ENCODE data around the gene FAM184A. TPM values are rescaled to one million over a fixed set of nuclear protein-coding genes. Genes with fewer than 3 reads are reported as not detected.

Gene FAM184A
- total RNA-seq, 1 donor from 2014 or later = 2.0 TPM

- no peaks in the 10 kb centered on the region for H4K20me1 ChIP-seq (ENCODE audit: insufficient read depth, low read length)
- H3K9ac ChIP-seq (ENCODE audit: low read length) = no peak overlapping the region
- no peak overlapping the region for H3K27ac ChIP-seq (ENCODE audit: low read depth, low read length)
- H3K79me2 ChIP-seq (ENCODE audit: insufficient read depth, low read length) = no peaks in the 10 kb centered on the region
- H3K9me3 ChIP-seq (ENCODE audit: insufficient read depth, low read depth, low read length) = no peaks in the 10 kb centered on the region
- H3K27ac Mint-ChIP-seq (ENCODE audit: unreplicated experiment) = no peak overlapping the region
- DNase-seq (ENCODE audit: low read depth) (no peak), FAIRE-seq (no peak)
- H3K4me2 ChIP-seq (ENCODE audit: low read length) = no peak overlapping the region
- H3K27me3 ChIP-seq (ENCODE audit: insufficient read depth, low read length) = no peaks in the 10 kb centered on the region
- no peak for TF ChIP-seq EZH2 (IDR thresholded peaks at IDR 0.05; ENCODE audit: insufficient read depth, low read length)
- no peak for TF ChIP-seq CTCF (IDR thresholded peaks at IDR 0.05; ENCODE audit: insufficient read depth, low read depth, low read length)
- no peak overlapping the region for H3K4me3 Mint-ChIP-seq (ENCODE audit: unreplicated experiment)
- peaks cover 12% of the 10 kb centered on the region for H3K9me3 Mint-ChIP-seq (ENCODE audit: unreplicated experiment)
- no peak overlapping the region for H3K4me3 ChIP-seq (ENCODE audit: insufficient read depth, low read depth, low read length)
- no peaks in the 10 kb centered on the region for H3K36me3 ChIP-seq (ENCODE audit: insufficient read depth, low read length)
- H3K27me3 Mint-ChIP-seq (ENCODE audit: low read depth, unreplicated experiment) = no peaks in the 10 kb centered on the region
- H2AFZ ChIP-seq (ENCODE audit: low read depth, low read length) = no peak overlapping the region
- H3K4me1 ChIP-seq (ENCODE audit: insufficient read depth, low read length) = no peaks in the 10 kb centered on the region
- no peaks in the 10 kb centered on the region for H3K4me1 Mint-ChIP-seq (ENCODE audit: low read depth, unreplicated experiment)
- peaks cover 2% of the 10 kb centered on the region for H3K36me3 Mint-ChIP-seq (ENCODE audit: low read depth, unreplicated experiment)
Observed at GRCh38 chr6:119052987-119053386, 25.5 kb downstream of the FAM184A start.

- H3K79me2 ChIP-seq (ENCODE audit: insufficient read depth, low read length) = no peaks in the 10 kb centered on the region
- DNase-seq (ENCODE audit: low read depth) (no peak), FAIRE-seq (no peak)
- Mint-ChIP-seq H3K27ac (ENCODE audit: unreplicated experiment) (no peak overlapping the region), H3K9me3 (ENCODE audit: unreplicated experiment) (peaks cover 15% of the 10 kb centered on the region), H3K4me3 (ENCODE audit: unreplicated experiment) (no peak overlapping the region), H3K36me3 (ENCODE audit: low read depth, unreplicated experiment) (peaks cover 2% of the 10 kb centered on the region), H3K27me3 (ENCODE audit: low read depth, unreplicated experiment) (no peaks in the 10 kb centered on the region), H3K4me1 (ENCODE audit: low read depth, unreplicated experiment) (no peaks in the 10 kb centered on the region)
- no peak for TF ChIP-seq EZH2 (IDR thresholded peaks at IDR 0.05; ENCODE audit: insufficient read depth, low read length)
- no peak for TF ChIP-seq CTCF (IDR thresholded peaks at IDR 0.05; ENCODE audit: insufficient read depth, low read depth, low read length)
- no peak overlapping the region for H2AFZ ChIP-seq (ENCODE audit: low read depth, low read length)
- H3K4me2 ChIP-seq (ENCODE audit: low read length) = no peak overlapping the region
- H3K9me3 ChIP-seq (ENCODE audit: insufficient read depth, low read depth, low read length) = no peaks in the 10 kb centered on the region
- H3K9ac ChIP-seq (ENCODE audit: low read length) = no peak overlapping the region
- no peaks in the 10 kb centered on the region for H3K4me1 ChIP-seq (ENCODE audit: insufficient read depth, low read length)
- no peaks in the 10 kb centered on the region for H3K27me3 ChIP-seq (ENCODE audit: insufficient read depth, low read length)
- H4K20me1 ChIP-seq (ENCODE audit: insufficient read depth, low read length) = no peaks in the 10 kb centered on the region
- no peak overlapping the region for H3K27ac ChIP-seq (ENCODE audit: low read depth, low read length)
- no peaks in the 10 kb centered on the region for H3K36me3 ChIP-seq (ENCODE audit: insufficient read depth, low read length)
- no peak overlapping the region for H3K4me3 ChIP-seq (ENCODE audit: insufficient read depth, low read depth, low read length)
Observed at GRCh38 chr6:119052292-119052889, 26.1 kb downstream of the FAM184A start.

- H3K27me3 ChIP-seq (ENCODE audit: insufficient read depth, low read length) = no peaks in the 10 kb centered on the region
- Mint-ChIP-seq H3K9me3 (ENCODE audit: unreplicated experiment) (peaks cover 6% of the 10 kb centered on the region), H3K27me3 (ENCODE audit: low read depth, unreplicated experiment) (no peaks in the 10 kb centered on the region), H3K4me1 (ENCODE audit: low read depth, unreplicated experiment) (no peaks in the 10 kb centered on the region), H3K36me3 (ENCODE audit: low read depth, unreplicated experiment) (no peaks in the 10 kb centered on the region), H3K27ac (ENCODE audit: unreplicated experiment) (no peak overlapping the region), H3K4me3 (ENCODE audit: unreplicated experiment) (no peak overlapping the region)
- no peaks in the 10 kb centered on the region for H3K9me3 ChIP-seq (ENCODE audit: insufficient read depth, low read depth, low read length)
- H3K27ac ChIP-seq (ENCODE audit: low read depth, low read length) = no peak overlapping the region
- H2AFZ ChIP-seq (ENCODE audit: low read depth, low read length) = no peak overlapping the region
- FAIRE-seq (no peak), DNase-seq (ENCODE audit: low read depth) (no peak)
- no peaks in the 10 kb centered on the region for H3K36me3 ChIP-seq (ENCODE audit: insufficient read depth, low read length)
- H4K20me1 ChIP-seq (ENCODE audit: insufficient read depth, low read length) = no peaks in the 10 kb centered on the region
- H3K9ac ChIP-seq (ENCODE audit: low read length) = no peak overlapping the region
- H3K79me2 ChIP-seq (ENCODE audit: insufficient read depth, low read length) = no peaks in the 10 kb centered on the region
- H3K4me1 ChIP-seq (ENCODE audit: insufficient read depth, low read length) = no peaks in the 10 kb centered on the region
- no peak overlapping the region for H3K4me2 ChIP-seq (ENCODE audit: low read length)
- H3K4me3 ChIP-seq (ENCODE audit: insufficient read depth, low read depth, low read length) = no peak overlapping the region
- TF ChIP-seq CTCF (IDR thresholded peaks at IDR 0.05; ENCODE audit: insufficient read depth, low read depth, low read length) (no peak), EZH2 (IDR thresholded peaks at IDR 0.05; ENCODE audit: insufficient read depth, low read length) (no peak)
Observed at GRCh38 chr6:119044255-119044654, 34.2 kb downstream of the FAM184A start.

All from astrocyte (in vitro differentiated cells and primary cell).